Measurements from ENCODE around the gene DAGLA.
A peak's percentile ranks its signal among the peaks of the same experiment; 100 is the strongest.

DAGLA gene

GRCh38 chr11:61765550-61766253, 85.5 kb downstream of the DAGLA start:
- no peak for DNase-seq

- no peak for DNase-seq
Measured at GRCh38 chr11:61766353-61766841, 86.2 kb downstream of the DAGLA start.

GRCh38 chr11:61768376-61769076, 88.3 kb downstream of the DAGLA start:
- no peak for DNase-seq

- no peak for DNase-seq
Measured at GRCh38 chr11:61769169-61769920, 89.2 kb downstream of the DAGLA start.

- no peak for DNase-seq
Measured at GRCh38 chr11:61769946-61770683, 89.9 kb downstream of the DAGLA start.

- no peak for DNase-seq
Measured at GRCh38 chr11:61771195-61771894, 91.2 kb downstream of the DAGLA start.

GRCh38 chr11:61771985-61772455, 91.8 kb downstream of the DAGLA start:
- DNase-seq, result no peak

GRCh38 chr11:61773356-61773755, 93.2 kb downstream of the DAGLA start:
- no peak for DNase-seq

GRCh38 chr11:61773809-61774208, 93.6 kb downstream of the DAGLA start:
- DNase-seq, result no peak

- no peak for DNase-seq
Measured at GRCh38 chr11:61774411-61774810, 94.2 kb downstream of the DAGLA start.

GRCh38 chr11:61775106-61775505, 94.9 kb downstream of the DAGLA start:
- DNase-seq, result no peak

GRCh38 chr11:61775606-61776554, 95.7 kb downstream of the DAGLA start:
- DNase-seq, result no peak

GRCh38 chr11:61776561-61777075, 96.4 kb downstream of the DAGLA start:
- peak; percentile 60 for DNase-seq

GRCh38 chr11:61777234-61778090, 97.3 kb downstream of the DAGLA start:
- DNase-seq, result no peak

- no peak for DNase-seq
Measured at GRCh38 chr11:61778357-61778886, 98.2 kb downstream of the DAGLA start.

- DNase-seq, result no peak
Measured at GRCh38 chr11:61778920-61779650, 98.9 kb downstream of the DAGLA start.

GRCh38 chr11:61779666-61780525, 99.7 kb downstream of the DAGLA start:
- DNase-seq, result no peak
